HFF-Myc (cell line): ENCODE results near the gene DUSP16.

Experiments used
- DNase-seq: peaks from one replicate; pipeline ENCODE4 v3.0.0-alpha.2; 2011; ENCODE audit warnings: low read depth; ENCODE audit errors: extremely low read depth
- H3K4me3 ChIP-seq: replicated peaks from 2 replicates; pipeline ENCODE4 v1.5.1; 2011; ENCODE audit warnings: low read depth, mild to moderate bottlenecking, control low read depth, low read length
- TF ChIP-seq, protein P1 (sequence below): IDR thresholded peaks from 2 replicates; pipeline ENCODE4 v1.5.1; 2012; ENCODE audit warnings: mild to moderate bottlenecking, low read depth, low read length, control low read depth; ENCODE audit errors: missing control alignments

Gene DUSP16

GRCh38 chr12:12451098-12451497 lies 111.6 kb downstream of the DUSP16 start:
- no peak overlapping the region for H3K4me3 ChIP-seq
- DNase-seq: no peak
- TF ChIP-seq, protein P1, sequence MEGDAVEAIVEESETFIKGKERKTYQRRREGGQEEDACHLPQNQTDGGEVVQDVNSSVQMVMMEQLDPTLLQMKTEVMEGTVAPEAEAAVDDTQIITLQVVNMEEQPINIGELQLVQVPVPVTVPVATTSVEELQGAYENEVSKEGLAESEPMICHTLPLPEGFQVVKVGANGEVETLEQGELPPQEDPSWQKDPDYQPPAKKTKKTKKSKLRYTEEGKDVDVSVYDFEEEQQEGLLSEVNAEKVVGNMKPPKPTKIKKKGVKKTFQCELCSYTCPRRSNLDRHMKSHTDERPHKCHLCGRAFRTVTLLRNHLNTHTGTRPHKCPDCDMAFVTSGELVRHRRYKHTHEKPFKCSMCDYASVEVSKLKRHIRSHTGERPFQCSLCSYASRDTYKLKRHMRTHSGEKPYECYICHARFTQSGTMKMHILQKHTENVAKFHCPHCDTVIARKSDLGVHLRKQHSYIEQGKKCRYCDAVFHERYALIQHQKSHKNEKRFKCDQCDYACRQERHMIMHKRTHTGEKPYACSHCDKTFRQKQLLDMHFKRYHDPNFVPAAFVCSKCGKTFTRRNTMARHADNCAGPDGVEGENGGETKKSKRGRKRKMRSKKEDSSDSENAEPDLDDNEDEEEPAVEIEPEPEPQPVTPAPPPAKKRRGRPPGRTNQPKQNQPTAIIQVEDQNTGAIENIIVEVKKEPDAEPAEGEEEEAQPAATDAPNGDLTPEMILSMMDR: no peak

GRCh38 chr12:12450043-12450471 lies 112.6 kb downstream of the DUSP16 start:
- TF ChIP-seq, protein P1: no peak
- DNase-seq: no peak
- H3K4me3 ChIP-seq: no peak overlapping the region

DNA sequence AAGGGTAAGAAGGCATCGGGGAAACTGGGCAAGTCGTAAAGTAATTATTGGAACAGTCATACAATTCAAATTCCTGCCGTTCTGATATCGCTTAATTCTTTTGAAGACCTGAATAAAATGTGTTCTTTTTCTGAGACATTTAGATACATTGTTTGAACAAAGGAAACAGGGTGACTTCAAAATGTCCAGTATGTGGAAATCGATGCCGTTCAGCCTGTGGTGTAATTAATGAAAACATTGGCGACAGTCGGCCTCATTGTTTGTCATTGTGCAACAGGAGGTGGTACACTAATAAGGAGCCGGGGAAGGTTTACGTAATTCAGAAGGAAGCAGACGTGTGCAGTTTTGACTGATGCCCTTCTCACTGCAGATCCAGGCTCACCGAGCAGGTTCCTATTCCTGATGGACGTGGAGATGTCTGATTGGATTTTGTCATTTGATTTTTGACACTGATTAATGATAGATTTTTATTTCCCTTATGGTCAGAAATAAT lies 113.1 kb downstream of the DUSP16 start:
- TF ChIP-seq, protein P1: no peak
- no peak overlapping the region for H3K4me3 ChIP-seq
- no peak for DNase-seq

DNA sequence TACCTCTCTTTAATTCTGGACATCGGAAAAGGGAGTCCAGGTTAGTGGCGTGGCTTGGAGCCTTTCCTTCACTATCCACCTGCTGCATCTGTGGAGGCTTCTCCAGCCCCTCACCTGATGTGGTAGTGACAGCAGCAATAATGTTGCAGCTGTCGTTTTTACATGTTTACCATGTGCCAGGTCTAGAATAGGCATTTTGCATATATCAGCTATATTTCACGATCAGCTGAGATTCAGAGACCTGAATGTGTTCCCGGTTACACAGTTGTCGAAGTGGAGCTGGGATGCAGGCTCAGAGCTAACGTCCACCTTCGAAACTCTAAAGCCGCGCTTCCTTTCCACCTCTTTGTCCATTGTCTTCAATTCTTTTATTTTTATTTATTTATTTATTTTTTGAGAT lies 114.8 kb downstream of the DUSP16 start:
- no peak overlapping the region for H3K4me3 ChIP-seq
- TF ChIP-seq, protein P1: no peak
- no peak for DNase-seq

- TF ChIP-seq, protein P1: no peak
- DNase-seq: no peak
Measured at GRCh38 chr12:12447236-12447635, 115.4 kb downstream of the DUSP16 start.

GRCh38 chr12:12446786-12447185 lies 115.9 kb downstream of the DUSP16 start:
- no peak for DNase-seq
- TF ChIP-seq, protein P1: no peak
- no peak overlapping the region for H3K4me3 ChIP-seq

More at GRCh38 chr12:12447236-12447635, 115.4 kb downstream of the DUSP16 start:
- no peak overlapping the region for H3K4me3 ChIP-seq

DNA sequence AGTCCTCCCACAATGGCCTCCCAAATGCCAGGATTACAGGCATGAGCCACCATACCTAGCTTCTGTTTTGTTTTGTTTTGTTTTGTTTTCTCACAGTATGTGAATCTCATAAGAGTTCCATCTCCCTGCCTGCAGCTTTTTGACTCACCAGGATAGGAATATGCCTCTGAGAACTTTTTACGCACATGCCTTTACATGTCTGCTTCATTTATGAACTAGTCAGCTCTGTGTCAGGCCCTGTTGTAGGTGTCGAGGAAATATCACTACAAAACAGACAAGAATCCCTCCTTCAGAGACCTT lies 116.8 kb downstream of the DUSP16 start:
- no peak for DNase-seq
- TF ChIP-seq, protein P1: no peak
- no peak overlapping the region for H3K4me3 ChIP-seq
